GM21786 (cell line): ENCODE results near the gene DDX56.

Source experiments
- ATAC-seq: cut with Tn5 transposase; IDR thresholded peaks from one replicate; pipeline ENCODE4 v1.9.1; 2021; ENCODE audit not compliant: unreplicated experiment

Gene DDX56

GRCh38 chr7:44538093-44538797, 35.5 kb downstream of the DDX56 start:
- no peak for ATAC-seq

DNA sequence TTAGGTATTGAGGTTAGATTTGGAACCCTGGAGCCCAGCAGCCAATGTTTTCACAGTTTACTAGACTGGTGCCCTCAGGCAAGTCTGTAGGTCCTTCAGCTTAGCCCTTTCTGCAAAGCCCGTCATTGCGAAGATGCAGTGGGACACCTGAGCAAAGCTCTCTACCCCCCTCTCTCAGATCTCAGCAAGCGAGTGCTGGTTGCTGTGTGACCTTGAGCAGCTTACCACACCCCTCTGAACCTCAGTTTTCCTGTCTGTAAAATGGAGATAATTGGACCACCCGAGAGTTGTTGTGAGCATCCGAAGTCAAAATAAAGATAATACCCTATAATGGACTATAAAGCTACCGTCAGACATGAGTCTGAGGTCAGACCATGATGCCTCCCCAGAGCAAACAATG, 36.3 kb downstream of the DDX56 start:
- no peak for ATAC-seq

DNA sequence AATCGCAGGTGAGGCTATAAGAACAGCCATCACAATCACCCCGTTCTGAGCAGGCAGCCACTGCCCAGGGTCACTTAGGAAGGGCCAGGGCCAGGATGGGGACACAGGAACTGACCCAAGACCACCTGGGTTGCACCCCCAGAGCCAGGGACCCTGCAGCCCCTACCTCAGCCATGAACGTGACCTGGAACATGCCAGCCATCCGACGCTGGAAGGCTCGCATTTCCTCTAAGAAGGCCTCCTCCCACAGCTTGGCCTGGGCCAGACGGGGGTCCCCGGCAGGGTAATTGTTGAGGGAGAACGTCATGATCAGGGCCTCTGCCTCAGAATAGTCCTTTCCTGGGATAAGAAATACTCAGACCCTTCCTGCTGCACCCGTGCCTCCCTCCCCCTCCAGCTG, 37.6 kb downstream of the DDX56 start:
- ATAC-seq: no peak

DNA sequence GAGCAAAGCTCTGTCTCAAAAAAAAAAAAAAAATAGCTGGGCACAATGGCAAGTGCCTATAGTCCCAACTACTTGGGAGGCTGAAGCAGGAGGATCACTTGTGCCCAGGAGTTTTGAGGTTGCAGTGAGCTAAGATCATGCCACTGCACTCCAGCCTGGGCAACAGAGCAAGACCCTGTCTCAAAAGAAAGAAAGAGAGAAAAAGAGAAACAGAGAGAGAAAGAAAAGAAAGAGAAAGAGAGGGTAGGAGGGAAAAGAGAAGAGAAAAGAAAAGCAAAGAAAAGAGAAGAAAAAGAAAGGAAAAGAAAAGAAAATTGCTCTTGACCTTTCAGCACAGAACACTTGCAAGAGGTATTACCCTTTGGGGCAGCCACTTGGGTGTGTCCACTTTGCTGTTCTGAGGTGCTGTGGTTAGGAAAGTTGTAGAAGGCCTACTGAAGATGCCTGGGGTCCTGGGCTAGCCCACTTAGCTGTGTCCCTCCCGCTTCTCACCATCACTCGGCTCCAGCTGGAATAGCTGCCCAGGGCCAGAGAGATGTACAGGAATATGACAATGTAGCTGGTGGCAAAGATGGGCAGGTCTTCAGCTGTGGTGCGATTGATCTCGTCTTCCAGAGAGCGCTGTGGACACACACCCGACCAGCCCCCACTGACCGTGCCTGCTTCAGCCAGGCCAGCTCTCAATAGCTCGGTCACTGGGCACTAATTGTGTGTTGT, 38.2 kb downstream of the DDX56 start:
- no peak for ATAC-seq

DNA sequence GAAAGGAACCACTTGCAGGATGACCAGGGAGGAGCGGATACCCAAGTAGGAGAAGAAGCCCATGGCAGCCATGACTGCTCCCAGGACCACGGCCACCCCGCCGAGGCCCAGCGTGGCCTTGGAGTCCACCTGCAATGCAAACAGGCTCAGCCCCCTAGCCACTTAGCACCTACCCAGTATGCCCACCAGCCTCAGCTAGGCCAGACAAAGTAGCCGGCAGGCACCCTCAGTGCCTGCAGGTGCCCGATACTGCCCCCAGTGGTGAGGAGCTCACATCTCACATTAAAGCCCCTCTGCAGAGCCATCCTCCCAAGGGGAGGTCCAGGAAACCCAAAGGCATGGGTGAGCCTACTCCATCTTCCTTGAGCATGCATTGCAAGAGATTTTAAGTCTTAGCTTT, 39.2 kb downstream of the DDX56 start:
- ATAC-seq: peak; percentile 50

- no peak for ATAC-seq
Observed at GRCh38 chr7:44534087-44534486, 39.6 kb downstream of the DDX56 start.

DNA sequence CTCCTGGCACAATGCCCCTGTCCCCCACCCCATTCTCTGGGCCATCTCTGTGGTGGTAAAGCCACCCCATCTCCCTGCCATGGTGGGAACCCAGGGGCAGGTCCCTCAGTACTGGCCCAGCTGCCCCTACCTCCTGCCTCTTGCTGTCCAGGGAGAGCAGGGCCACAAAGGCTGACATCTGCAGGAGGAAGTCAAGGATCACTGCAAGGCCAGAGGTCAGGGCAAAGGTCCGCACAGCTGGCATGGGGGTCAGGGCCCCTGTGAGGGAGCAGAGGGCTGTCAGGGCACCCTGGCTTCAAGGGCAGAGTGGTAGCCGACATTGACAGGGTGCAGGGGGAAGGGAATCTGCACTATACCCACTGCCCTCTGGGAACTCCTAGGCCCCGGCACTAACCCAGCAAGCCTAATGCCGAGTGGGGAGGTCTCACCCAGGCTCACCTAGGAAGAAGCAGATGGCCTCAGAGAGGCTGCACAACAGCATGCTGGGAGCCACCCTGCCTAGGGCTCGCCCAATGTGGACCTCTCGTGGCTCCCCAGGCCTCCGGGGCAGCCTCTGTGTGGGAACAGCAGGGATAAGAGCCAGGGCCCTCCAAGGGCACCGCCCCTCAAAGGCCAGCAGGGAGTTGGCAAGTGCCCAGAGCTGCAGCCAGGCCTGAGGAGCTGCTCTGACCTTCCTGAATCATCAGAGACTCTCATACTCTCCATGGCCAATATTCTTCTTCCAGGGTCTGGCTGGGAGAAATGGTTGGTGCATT, 40.2 kb downstream of the DDX56 start:
- ATAC-seq: no peak

DNA sequence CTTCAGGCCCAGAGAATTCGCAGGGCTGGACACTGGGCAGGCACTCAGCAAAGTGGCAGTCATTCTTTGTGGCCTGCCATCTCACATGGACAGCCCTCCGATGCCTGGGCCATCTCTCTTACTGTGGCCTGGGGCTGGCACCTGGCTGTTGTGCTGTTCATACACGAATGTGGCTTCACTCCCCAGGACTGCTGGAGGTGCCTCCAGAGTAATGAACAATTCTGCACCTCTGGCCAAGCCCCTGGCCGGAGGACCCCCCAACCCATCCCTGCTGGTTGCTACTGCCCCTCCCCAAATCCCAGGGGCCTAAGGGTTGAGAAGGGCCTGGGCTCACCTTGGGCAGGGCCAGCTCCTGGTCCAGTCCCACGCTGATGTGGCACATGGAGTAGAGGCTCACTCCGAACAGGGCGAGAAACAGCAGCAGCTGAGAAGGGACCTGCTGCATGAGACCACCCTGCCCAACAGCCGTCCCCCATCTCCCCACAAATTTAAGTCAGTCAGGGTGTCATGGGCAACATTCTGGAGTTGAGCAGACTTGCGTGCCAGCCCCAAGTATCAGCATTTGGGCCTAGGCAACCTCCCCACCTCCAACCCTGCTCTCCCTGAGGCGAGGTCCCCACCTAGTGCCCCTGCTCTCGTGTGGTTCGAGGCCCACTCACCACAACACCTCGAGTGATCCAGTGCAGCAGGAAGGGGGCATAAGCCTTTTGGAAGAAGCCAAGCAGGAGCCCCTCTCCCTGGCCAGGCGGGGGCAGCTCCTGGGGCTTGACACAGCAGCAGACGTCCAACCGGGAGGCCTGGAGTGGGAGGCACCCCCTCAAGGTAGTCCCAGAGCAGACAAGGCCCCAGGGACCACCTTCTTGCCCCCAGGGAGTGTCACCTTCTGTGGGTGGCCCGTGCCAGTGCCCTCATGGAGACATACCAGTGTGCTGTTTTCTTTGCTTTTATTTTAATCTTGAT, 42.0 kb downstream of the DDX56 start:
- ATAC-seq: no peak

- ATAC-seq: no peak
Observed at GRCh38 chr7:44530990-44531389, 42.7 kb downstream of the DDX56 start.

DNA sequence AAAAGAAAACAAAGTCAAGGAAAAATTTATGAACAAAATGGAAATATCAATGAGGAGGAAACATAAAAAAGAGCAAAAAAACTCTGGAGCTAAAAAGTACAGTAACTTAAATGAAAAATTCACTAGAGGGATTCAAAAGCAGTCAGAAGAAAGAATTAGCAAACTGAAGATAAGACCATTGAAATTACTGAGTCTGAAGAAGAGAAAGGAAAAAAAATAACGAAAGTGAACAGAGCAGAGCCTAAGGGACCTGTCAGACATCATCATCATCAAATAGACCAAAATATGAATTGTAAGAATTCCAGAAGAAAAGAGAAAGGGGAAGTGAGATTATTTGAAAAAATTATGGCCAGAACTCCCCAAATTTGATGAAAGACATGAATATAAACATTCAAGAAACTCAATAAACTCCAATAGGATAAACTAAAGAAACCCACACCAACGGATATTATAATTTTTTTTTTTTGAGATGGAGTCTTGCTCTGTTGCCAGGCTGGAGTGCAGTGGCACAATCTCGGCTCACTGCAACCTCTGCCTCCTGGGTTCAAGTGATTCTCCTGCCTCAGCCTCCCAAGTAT, 48.8 kb downstream of the DDX56 start:
- ATAC-seq: no peak

- ATAC-seq: no peak
Observed at GRCh38 chr7:44522315-44522714, 51.4 kb downstream of the DDX56 start.

GRCh38 chr7:44521347-44522095, 52.2 kb downstream of the DDX56 start:
- ATAC-seq: no peak

DNA sequence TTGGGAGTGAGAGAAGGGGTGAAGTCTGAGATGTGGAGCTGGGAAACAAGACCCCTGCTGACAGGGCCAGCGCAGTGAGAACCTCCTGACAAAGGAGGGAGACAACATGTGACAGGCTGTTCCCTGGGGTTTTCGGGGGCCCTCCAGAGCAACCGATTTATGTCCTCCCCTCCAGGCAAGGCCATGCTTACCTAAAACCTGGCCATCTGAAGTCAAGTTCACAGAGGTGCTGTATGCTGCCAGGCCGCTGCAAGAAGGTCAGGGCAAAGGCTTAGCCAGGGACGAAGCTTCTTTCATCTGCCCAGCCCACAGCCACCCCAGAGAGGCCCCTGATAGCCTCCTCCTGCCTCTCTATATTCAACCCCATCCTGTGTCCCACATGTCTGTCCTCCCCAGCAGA, 53.1 kb downstream of the DDX56 start:
- ATAC-seq: no peak

DNA sequence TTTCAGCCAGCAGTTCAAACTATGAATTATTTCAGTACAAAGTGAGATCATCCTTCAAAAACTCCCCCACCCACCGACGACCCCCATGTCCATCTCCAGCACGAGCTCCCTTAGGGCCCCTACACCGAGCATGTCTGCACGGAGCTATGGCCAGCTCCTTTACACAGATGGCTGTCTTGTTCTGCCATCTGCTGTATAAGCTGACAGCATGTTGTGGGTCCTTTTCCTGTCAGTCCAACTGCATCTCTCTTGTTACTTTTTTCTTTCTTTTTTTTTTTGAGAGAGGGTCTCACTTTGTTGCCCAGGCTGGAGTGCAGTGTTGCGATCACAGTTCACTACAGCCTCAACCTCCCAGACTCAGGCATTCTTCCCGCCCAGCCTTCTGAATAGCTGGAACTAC, 54.2 kb downstream of the DDX56 start:
- no peak for ATAC-seq

- ATAC-seq: no peak
Observed at GRCh38 chr7:44518761-44519160, 54.9 kb downstream of the DDX56 start.

GRCh38 chr7:44517175-44517574, 56.5 kb downstream of the DDX56 start:
- ATAC-seq: no peak
